ENCODE measurements around the gene TNP1.

Gene TNP1

DNA sequence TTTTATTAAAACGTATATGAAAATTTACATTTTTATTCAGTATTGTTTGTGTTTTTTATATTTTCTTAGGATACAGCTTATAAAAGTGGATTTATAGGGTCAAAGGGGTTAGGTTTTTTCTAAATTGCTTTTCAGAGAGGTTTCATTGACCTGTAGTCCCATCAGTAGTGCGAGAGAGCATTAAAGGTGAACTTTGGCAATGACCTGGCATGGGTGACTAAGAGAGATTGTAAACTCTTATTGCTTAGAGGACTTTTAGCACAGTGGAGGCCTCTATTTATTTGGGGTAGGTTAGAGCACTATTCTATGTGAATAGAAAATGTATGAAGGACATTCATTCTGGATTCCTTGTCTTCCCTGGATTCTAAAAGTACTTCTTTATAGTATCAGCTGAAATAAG lies 16.0 kb upstream of the TNP1 start:
- no peak for DNase-seq (ENCODE audit: low read depth in 4 of 4, low spot score in 1 of 4)

DNA sequence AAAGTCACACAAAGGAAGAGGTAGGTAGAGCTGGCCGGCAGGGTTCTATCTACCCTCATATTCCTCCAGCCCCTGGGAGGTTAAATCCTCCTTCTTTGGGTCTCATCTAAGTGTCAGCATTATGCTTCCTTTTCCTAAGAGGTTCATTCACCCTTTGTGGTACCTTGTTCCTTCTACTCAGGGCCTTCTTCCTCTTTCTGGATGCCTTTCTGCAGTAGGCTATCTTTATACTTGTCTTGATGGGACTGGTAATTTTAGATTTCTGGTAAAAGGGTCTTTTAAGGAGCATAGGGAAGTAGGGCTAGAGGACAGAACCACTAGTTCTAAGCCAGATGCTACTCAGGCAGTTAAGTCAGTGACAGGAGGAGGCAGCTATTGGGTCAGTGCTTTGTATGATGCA lies 13.7 kb upstream of the TNP1 start:
- no peak for DNase-seq (ENCODE audit: low read depth in 4 of 4, low spot score in 1 of 4)

DNA sequence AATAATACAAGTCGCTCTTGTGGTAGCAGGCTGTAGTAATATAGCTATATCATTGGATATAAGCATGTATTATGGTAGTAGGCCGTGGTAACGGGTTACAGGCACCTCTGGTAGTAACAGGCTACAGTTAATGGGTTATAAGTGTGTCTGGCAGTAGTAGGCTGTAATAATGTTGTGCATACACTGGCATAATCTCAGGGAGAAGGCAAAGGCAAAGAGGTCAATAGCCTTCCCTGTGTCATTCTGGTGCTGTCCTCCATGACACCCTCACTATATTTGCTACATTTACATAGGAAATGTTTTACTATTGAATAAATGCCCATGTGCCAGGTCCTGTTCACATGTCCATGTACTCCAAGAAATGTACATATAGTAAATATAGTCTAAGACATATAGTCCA lies 12.8 kb upstream of the TNP1 start:
- no peak for DNase-seq (ENCODE audit: low read depth in 4 of 4, low spot score in 1 of 4)

DNA sequence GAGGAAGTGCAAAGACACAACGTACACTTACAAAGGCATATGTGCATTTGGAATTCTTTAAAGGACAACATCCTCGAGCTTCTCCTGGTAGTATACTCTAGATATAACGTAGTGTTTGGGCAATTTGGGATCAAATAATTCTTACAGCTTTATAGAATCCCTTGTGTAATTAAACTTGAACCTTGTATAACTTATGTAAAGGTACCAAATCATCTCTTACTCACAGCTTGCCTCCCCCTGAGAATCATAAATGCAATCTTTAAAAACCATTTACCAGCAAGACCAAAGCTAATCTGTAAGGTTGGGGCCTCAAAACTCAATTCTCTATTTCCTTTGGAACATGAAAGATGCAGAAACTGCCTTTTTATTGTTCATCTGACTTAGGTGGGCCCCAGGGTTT lies 12.2 kb upstream of the TNP1 start:
- DNase-seq (ENCODE audit: low read depth in 4 of 4, low spot score in 1 of 4): no peak

DNA sequence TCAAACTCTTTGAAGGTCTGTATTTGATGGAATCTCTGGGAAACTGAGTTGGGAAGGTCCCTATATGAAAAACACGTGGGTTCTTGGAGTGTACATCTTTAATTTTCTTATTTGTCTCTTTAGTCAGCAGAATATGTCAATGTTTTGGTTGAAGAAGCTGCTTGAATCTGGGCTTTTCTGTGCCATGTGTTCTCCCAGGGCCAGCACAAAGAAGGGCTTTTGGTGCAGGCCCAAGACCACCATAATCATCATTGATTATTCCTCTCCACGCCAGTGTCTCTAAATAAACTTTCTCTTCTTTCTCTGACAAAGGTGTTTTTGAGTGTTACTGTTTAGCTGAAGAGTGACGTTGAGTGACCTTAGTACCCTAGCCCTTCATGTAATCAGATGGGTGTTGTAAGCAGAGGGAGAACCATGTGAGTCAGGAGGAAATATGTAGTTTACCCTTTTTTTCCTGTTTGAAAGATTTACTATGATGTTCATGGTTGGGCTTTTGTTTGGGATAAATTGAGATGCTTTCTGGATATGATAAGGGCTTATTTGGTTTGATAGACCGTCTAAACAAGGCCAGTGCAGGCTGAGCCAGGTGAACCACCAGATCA lies 11.6 kb upstream of the TNP1 start:
- no peak for DNase-seq (ENCODE audit: low read depth in 4 of 4, low spot score in 1 of 4)

DNA sequence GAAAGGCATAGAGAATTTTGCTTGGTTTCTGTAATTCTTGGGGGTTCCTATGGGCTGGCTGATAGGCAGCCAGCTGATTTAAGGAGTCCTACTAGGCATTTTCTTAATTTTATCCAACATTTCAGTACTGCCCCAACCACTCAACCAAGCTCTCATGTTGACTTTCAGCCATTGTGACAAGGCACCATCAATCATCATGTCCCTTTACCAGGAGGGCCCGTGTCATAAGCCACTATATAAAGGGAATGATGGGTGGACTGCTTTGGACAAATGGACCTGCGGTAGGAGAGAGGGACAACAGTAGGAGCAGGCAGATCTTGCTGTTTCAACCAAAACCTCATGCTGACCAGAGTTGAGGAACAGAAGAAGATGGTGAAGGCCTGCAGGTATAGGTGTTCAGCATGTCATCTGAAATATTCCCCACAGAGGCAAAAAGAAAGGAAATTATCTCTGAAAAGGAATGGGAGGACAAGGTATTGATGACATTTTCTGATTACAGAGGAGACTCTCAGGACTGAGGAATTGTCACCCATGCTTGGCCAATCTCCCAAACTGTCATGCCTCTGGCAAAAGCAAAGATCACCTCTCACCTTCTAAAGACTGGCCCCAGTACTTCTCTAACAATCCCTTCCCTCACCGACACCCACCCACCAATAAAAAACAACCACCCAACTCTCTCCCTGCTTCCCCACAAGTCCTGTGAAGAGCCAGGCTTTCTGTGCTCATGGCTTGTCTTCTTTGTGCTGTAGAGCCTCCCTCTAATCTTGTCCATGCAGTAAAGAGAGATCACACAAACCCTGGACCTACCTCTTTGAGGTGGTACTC lies 10.9 kb upstream of the TNP1 start:
- DNase-seq (ENCODE audit: low read depth in 4 of 4, low spot score in 1 of 4): no peak

GRCh38 chr2:216866515-216867095 lies 6.7 kb upstream of the TNP1 start:
- no peak for DNase-seq (ENCODE audit: low read depth in 4 of 4, low spot score in 1 of 4)

DNA sequence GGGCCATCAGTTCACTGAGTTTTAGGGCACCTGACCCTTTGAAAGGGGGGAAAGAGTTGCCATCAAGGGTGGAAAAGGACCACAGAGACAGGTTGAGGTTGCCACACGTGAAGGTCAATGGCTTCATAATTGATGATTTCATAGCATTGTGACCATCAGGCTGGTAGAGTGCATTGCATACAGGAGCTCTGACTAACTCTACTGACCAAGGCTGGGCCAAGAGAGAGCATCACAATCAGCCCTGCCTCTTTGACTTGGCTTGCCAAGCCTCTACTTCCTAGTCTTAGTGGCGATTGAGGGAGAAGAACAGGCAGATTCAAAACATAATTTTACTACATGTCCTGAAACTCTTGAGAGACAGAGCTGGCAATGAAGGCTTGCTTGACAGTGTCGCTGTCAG lies 5.8 kb upstream of the TNP1 start:
- no peak for DNase-seq (ENCODE audit: low read depth in 4 of 4, low spot score in 1 of 4)

- DNase-seq (ENCODE audit: low read depth in 4 of 4, low spot score in 1 of 4): no peak
These were observed 4.1 kb upstream of the TNP1 start for GRCh38 chr2:216863946-216864345.

DNA sequence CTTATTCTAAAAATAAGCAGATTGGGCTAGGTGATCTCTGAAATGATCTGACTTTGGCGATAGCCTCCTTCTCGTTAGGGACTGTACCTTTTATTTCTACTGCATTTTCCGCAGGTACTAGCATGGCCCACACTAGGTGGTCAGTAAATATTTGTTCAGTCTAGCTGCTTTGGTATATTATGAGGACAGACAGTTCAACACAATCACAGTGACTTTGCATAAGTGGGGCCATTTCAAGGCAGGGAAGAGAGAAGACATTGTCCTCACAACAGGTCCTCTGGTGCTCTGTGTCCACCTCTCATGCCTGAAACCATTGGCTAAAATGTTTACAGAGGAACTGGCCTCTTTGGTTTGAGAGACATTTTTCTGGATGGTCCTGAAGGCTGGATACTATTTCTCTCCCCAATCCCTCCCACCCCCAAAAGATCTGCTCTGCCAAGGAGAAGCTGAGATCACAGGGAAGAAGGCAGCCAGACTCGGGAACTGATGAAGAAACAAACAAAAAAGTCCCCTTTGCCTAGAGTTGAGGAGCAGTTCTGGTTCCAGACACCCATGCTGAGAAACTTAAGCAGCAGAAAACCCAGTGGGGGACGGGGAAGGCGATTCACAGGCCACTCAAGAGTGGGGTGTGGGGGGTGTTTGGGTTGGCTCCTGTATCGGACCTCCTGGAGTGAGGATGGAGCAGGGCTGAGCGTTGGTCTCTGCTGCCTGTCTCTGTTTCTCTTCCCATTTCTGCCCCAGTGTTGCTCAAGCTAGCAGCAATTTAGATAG lies 2.9 kb upstream of the TNP1 start:
- no peak for DNase-seq (ENCODE audit: low read depth in 4 of 4, low spot score in 1 of 4)

DNA sequence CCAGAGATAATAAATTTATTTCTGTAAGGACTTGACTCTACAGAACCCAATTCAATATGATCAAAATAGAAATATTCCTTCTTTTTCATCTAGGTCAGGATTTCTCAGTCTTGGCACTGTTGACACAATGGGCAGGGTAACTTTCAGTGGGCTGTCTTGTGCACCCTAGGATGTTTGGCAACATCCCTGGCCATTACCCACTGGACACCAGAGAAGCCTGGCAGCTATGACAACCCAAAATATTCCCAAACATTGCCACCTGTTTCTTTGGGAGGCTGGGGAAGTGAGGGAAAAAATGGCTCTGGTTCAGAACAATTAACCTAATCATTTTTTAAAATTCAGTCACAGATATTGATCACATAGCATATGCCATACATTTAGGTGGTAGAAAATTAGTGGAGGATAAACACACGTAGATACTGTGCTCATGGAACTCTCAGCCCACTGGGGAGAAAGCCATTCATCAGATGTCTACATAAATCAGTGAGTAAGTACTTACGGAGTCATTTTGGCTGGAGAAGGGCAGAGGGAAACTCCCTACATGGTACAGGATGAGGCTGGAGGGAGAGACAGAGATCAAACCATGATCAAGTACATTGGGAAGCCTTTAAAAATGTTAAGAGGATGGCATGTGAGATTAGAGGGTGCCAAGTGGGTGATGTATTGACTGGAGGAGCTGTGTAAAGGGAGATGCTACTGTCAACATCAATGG lies 718 bp upstream of the TNP1 start:
- DNase-seq (ENCODE audit: low read depth in 4 of 4, low spot score in 1 of 4): no peak

DNA sequence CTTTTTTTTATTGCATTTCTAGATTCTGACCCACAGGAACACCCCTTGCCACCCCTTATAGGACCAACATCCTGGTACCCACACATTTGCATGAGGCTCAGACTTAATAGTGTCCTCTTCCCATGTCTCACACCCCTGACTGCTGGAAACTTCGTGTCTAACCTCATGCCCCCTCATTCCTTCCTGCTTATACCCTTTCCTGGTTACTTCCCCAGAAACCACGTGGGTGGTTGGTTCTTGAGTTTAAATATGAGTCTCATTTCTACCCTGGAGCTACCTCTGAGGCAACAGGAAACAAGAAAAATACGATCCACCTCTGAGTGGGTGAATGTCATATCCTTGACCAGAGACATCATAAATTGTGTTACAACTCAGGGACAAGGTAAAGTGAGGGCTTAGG lies 1.6 kb downstream of the TNP1 start:
- DNase-seq (ENCODE audit: low read depth in 4 of 4, low spot score in 1 of 4): peak in 1 of 4 experiments; percentile 6

GRCh38 chr2:216857131-216857550 lies 2.7 kb downstream of the TNP1 start:
- DNase-seq (ENCODE audit: low read depth in 4 of 4, low spot score in 1 of 4): no peak

- no peak for DNase-seq (ENCODE audit: low read depth in 4 of 4, low spot score in 1 of 4)
These were observed 3.3 kb downstream of the TNP1 start for GRCh38 chr2:216856406-216857065.

DNA sequence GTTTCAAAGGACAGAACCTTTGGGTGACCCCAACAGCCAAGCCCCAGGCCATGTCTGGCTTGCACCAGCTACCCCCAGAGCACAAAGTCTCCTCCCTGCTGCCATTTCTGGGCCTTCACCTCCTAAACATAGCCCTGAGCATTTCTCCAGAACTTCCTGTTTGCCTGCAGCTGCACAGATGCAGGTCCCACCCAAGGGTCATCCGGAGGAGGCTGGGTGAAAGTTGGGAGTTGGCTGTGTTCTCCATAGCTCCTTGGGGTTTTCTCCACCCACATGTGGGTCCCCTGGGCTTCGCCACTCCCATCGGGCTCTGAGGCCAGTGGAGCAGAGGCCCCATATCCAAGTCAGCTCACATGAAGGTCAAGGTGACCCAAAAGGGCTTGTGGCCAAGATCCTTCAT lies 4.3 kb downstream of the TNP1 start:
- no peak for DNase-seq (ENCODE audit: low read depth in 4 of 4, low spot score in 1 of 4)

GRCh38 chr2:216855079-216855478 lies 4.8 kb downstream of the TNP1 start:
- no peak for DNase-seq (ENCODE audit: low read depth in 4 of 4, low spot score in 1 of 4)

- DNase-seq (ENCODE audit: low read depth in 4 of 4, low spot score in 1 of 4): no peak
These were observed 8.3 kb downstream of the TNP1 start for GRCh38 chr2:216851486-216852090.

GRCh38 chr2:216850665-216851322 lies 9.1 kb downstream of the TNP1 start:
- no peak for DNase-seq (ENCODE audit: low read depth in 4 of 4, low spot score in 1 of 4)

DNA sequence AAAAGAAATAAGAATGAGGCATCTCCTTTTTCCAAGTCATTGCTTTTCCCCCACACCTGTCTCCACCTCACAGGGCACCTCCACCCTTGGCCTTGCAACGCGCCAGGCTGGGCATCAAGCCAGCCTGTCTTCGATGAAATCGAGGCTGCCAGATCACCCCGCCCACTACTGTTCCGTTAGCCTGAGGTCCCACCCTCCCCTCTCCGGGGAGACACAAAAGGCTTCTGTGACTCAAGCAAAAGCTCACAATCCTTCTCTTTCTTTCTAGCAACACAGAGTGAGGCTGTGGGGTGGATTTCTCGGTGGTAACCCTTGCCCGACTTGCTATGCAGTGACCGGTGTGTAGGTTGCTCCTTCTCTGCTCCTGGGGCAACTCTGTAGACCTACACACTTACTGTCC lies 9.9 kb downstream of the TNP1 start:
- DNase-seq (ENCODE audit: low read depth in 4 of 4, low spot score in 1 of 4): peak in 1 of 4 experiments; percentile 18

DNA sequence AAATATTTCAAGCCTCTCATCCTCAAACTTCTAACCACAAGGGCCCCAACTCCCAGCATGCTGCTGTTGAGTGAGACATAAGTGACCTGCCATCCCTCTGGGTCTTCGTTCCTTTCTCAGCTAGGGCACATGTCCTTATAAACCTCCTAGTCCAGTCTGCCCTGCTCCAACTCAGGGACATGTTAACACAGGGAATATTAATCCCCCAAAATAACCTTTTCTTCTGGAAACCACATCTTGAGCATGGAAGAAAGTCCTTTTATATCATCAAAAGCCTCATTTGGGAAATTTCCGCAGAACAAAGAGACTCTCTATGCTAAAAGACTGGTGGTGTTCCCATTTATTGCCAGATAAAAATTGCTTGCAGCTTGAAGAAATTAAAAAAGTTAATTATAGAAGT lies 14.4 kb downstream of the TNP1 start:
- DNase-seq (ENCODE audit: low read depth in 4 of 4, low spot score in 1 of 4): no peak

Measured in stimulated activated CD4-positive, alpha-beta T cell treated with anti-CD3 and anti-CD28 coated beads, Interleukin-1b, Interleukin-23, amount 100 ng/mL, for 24 hours (primary cell).